Hepatocyte (in vitro differentiated cells): ENCODE results near the gene ALDH1A3.

Experiments used
- CTCF ChIP-seq: fragments of 200-600 bp; sonication (generic); IDR thresholded peaks from 2 replicates; pipeline ENCODE4 v1.5.1; 2016; ENCODE audit warnings: antibody characterized with exemption, mild to moderate bottlenecking; ENCODE audit not compliant: poor library complexity
- EZH2 ChIP-seq: fragments of 200-600 bp; sonication (generic); IDR thresholded peaks from 2 replicates; pipeline ENCODE4 v1.6.1; 2016; ENCODE audit warnings: antibody characterized with exemption, mild to moderate bottlenecking, borderline replicate concordance
- EZH2phosphoT487 ChIP-seq: fragments of 200-600 bp; sonication (generic); IDR thresholded peaks from one replicate; pipeline ENCODE4 v1.6.1; 2018; ENCODE audit warnings: antibody characterized with exemption, mild to moderate bottlenecking, low read depth, moderate library complexity; ENCODE audit not compliant: unreplicated experiment, severe bottlenecking

GRCh38 chr15:100914876-100915275 lies 35.2 kb downstream of the ALDH1A3 start:
- TF ChIP-seq CTCF, result peak; percentile 19
- no peak for TF ChIP-seq EZH2
- no peak for TF ChIP-seq EZH2phosphoT487
